Activated naive CD8-positive, alpha-beta T cell treated with anti-CD3 and anti-CD28 coated beads, Interleukin-2, amount 10 ng/mL, durations not matched to agents 7 days and 5 days (primary cell): Measurements from ENCODE around the gene RDH12. TPM values are rescaled to one million over a fixed set of nuclear protein-coding genes. Genes with fewer than 3 reads are reported as not detected.
"Not testable (repeated sequence)": the region's sequence is repeated elsewhere in the genome, so short reads cannot be mapped to it uniquely, and the experiment has no call there.

Experiments
- ATAC-seq: fragments of 150-1000 bp; cut with Tn5 transposase; one replicate; pipeline ENCODE4 v1.10.0; 2021; ENCODE audit warnings: low read depth, moderate library complexity
- POLR2A ChIA-PET: fragments of 350-600 bp; sonication (Branson Sonifier 250); formaldehyde crosslinking; loops from one replicate; lab custom pipeline; 2021; ENCODE audit warnings: antibody characterized with exemption; lab: Charles Lee
- DNase-seq: peaks from one replicate; pipeline ENCODE4 v3.0.0; 2021
- H3K27ac Mint-ChIP-seq: one replicate; pipeline ENCODE4 v1.8.0; 2022; ENCODE audit warnings: mild to moderate bottlenecking, mixed read lengths
- H3K27me3 Mint-ChIP-seq: one replicate; pipeline ENCODE4 v1.8.0; 2022; ENCODE audit warnings: mild to moderate bottlenecking, moderate library complexity, mixed read lengths
- H3K36me3 Mint-ChIP-seq: one replicate; pipeline ENCODE4 v1.8.0; 2021; ENCODE audit warnings: mild to moderate bottlenecking, mixed read lengths
- H3K4me1 Mint-ChIP-seq: one replicate; pipeline ENCODE4 v1.8.0; 2021; ENCODE audit warnings: mixed read lengths
- H3K4me3 Mint-ChIP-seq: one replicate; pipeline ENCODE4 v1.8.0; 2022; ENCODE audit warnings: mild to moderate bottlenecking, moderate library complexity, mixed read lengths
- H3K9me3 Mint-ChIP-seq: one replicate; pipeline ENCODE4 v1.8.0; 2021; ENCODE audit warnings: mixed read lengths
- total RNA-seq, 2 experiments: library from RNA; stranded (reverse); gene quantifications; one replicate each; pipeline ENCODE4 v1.2.3, GENCODE V29; 2021

Gene RDH12
- total RNA-seq, 2 experiments from 2014 or later: not detected

DNA sequence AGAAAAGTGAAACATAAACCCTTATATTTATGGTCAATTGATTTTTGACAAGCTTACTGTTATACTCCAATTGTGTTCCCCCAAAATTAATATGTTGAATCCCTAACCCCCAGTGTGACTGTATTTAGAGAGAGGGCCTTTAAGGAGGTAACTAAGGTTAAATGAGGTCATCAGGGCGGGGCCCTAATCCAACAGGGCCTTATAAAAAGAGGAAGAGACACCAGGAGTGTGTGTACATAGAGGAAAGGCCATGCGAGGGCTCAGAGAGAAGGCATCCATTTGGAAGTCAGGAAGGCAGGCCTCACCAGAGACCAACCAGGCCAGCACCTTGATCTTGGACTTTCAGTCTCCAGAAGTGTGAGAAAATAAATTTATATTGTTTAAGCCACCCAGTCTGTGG lies 20.7 kb upstream of the RDH12 start:
- peaks cover 21% of the 10 kb centered on the region for H3K4me1 Mint-ChIP-seq
- ATAC-seq (no peak), DNase-seq (no peak)
- peaks cover 40% of the 10 kb centered on the region for H3K36me3 Mint-ChIP-seq
- no peak overlapping the region for H3K4me3 Mint-ChIP-seq
- H3K27ac Mint-ChIP-seq: peak overlapping the region; percentile 39
- POLR2A ChIA-PET: interaction anchor here (1.7 kb wide), 1 partner anchor 15 kb away, joined by 6 read pairs; the partner anchor contains the start of gene RDH11
- no peaks in the 10 kb centered on the region for H3K27me3 Mint-ChIP-seq
- no peaks in the 10 kb centered on the region for H3K9me3 Mint-ChIP-seq

DNA sequence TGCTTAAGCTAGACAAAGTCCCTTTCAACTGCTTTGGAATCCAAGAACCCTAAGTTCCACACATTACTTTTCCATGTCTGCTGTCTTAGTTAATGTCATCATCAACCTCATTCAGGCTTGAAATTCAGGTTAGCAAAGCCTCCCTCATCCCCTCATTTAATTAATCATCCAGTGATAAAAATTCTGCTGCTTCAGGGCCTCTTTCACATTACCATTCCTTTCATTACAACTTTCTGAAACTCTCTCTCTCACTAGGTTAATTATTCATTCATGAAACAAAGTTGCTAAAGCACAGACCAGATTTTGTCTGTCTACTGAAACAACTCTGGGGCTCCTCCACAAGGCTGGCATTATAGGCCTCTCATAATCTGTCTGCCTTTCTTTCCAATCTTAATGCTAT lies 17.8 kb upstream of the RDH12 start:
- Mint-ChIP-seq H3K36me3 (peaks cover 58% of the 10 kb centered on the region), H3K4me3 (no peak overlapping the region), H3K9me3 (no peaks in the 10 kb centered on the region), H3K4me1 (peaks cover 19% of the 10 kb centered on the region), H3K27me3 (no peaks in the 10 kb centered on the region), H3K27ac (no peak overlapping the region)
- ATAC-seq: no peak
- POLR2A ChIA-PET: no interaction called here
- DNase-seq: no peak

DNA sequence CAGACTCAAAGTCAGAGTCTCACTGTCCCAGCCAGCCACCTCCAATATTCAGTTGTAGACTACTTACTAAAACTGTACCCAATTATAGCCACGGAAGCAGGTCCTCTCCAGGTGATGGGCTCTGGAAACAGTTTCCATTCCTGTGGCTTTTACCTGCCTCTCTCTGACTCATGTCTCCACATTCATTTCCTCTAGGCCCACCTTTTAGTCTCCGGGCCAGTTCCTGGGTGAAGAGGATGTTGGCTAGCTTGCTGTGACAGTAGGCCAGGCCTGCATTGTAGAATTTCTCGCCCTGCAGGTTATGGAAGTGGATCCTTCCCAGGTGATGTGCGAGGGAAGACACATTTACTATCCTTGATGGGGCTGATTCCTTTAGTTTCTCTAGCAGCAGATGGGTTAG lies 11.7 kb upstream of the RDH12 start:
- Mint-ChIP-seq H3K36me3 (peaks cover 52% of the 10 kb centered on the region), H3K4me3 (no peak overlapping the region), H3K27me3 (no peaks in the 10 kb centered on the region), H3K9me3 (no peaks in the 10 kb centered on the region), H3K4me1 (peaks cover 21% of the 10 kb centered on the region), H3K27ac (no peak overlapping the region)
- no peak for ATAC-seq
- POLR2A ChIA-PET: no interaction called here
- DNase-seq: no peak

DNA sequence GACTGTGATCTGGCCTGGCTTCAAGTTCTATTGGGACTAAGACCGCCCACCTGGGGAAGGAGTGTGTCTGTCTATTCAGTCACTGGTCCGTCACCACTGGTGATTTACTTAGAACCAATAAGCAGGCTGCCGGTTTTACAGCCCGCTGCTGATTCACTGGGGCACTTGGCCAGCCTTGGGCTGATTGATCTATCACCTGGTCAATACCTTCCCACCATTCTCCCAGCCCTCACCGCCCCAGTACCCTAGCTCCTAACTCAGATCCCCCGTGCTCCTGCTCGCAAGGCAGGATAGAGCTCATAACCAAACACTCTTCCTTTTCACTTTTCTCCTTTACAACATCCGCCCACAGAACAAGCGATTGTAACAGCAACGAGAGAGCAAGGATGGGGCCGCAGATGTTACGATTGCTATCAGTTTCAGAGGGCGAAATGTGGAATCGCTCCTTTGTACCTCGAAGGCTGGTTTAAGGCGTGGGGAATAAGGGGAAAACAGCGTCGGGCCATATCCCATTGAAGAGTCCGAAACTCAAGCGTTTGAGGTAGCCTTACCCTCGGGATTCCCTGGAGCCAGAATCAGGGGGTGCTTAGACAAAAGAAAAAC lies 6.8 kb upstream of the RDH12 start:
- H3K4me3 Mint-ChIP-seq: peak overlapping the region; percentile 99
- H3K36me3 Mint-ChIP-seq: peaks cover 14% of the 10 kb centered on the region
- ATAC-seq (peak; percentile 86), DNase-seq (peak; percentile 70)
- no peaks in the 10 kb centered on the region for H3K27me3 Mint-ChIP-seq
- peaks cover 22% of the 10 kb centered on the region for H3K4me1 Mint-ChIP-seq
- POLR2A ChIA-PET: interaction anchor here (1.0 to 2.2 kb wide), 9 partner anchors 10 to 335 kb away, joined by 3 to 14 read pairs (median 6); partner anchors contain the start of genes ATP6V1D, EIF2S1, PIGH and RAD51B
- peak overlapping the region; percentile 99 for H3K27ac Mint-ChIP-seq
- H3K9me3 Mint-ChIP-seq: no peaks in the 10 kb centered on the region

DNA sequence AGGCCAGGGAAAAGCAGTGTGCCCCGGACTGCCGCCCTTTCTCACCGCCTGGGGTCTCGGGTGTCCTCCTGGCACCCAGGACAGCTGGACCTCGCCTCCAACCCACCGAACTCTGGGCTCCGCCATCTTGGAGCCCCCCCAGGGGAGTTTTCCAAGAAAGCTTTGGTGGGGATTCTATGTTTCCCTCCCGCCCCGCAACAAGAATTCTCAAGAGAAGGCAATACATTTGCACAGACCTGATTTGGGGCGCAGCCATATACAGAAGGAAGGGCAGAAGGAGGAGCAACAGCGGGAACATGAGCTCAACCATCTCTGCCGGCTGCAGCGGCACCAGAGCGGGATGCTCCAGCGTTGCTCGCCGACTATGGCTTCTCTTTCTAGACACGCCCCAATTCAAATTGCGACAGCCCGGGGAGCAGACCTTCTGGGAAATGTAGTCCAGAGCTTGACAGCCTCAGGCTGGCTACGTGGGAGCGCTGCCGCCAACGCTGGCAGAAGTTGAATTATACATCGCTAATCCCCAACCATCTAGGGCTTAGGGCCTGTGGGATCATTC lies 6.2 kb upstream of the RDH12 start, which contains the start of gene RDH11:
TSS of gene RDH11 (minus strand) at position 371 of the 556 bp plus-strand sequence. CDS start at position 310, 61 bp downstream.
- no peaks in the 10 kb centered on the region for H3K9me3 Mint-ChIP-seq
- no peaks in the 10 kb centered on the region for H3K27me3 Mint-ChIP-seq
- POLR2A ChIA-PET: interaction anchor here (0.8 to 2.2 kb wide), 10 partner anchors 9 to 336 kb away, joined by 3 to 14 read pairs (median 6); partner anchors contain the start of genes ATP6V1D, EIF2S1, PIGH and RAD51B
- H3K4me1 Mint-ChIP-seq: peaks cover 19% of the 10 kb centered on the region
- ATAC-seq (peak; percentile 87), DNase-seq (peak; percentile 78)
- peaks cover 10% of the 10 kb centered on the region for H3K36me3 Mint-ChIP-seq
- H3K27ac Mint-ChIP-seq: peak within 1 kb of the TSS; percentile 99
- H3K4me3 Mint-ChIP-seq: peak within 1 kb of the TSS; percentile 99

DNA sequence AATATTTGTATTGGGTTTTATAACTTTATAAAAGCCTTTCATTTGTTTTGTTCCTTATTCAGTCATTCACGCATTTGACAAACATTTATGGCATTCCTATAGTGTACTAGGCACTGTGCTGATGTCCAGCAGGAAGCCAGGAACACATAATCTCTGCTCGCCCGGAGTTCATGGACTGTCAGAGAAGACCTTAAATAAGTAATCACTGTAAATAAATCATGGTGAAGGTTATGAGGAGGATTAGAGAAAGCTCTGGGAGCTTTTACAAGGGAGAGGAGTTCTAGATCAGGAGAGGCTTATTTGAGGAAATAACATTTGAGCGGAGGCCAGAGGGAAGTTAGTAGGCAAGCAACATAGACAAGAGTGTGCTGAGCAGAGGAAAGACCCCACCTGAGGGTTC lies 4.7 kb upstream of the RDH12 start:
- Mint-ChIP-seq H3K36me3 (peaks cover 4% of the 10 kb centered on the region), H3K27ac (no peak overlapping the region), H3K9me3 (no peaks in the 10 kb centered on the region), H3K4me3 (no peak overlapping the region), H3K27me3 (no peaks in the 10 kb centered on the region), H3K4me1 (peaks cover 17% of the 10 kb centered on the region)
- no peak for ATAC-seq
- no peak for DNase-seq
- POLR2A ChIA-PET: no interaction called here

DNA sequence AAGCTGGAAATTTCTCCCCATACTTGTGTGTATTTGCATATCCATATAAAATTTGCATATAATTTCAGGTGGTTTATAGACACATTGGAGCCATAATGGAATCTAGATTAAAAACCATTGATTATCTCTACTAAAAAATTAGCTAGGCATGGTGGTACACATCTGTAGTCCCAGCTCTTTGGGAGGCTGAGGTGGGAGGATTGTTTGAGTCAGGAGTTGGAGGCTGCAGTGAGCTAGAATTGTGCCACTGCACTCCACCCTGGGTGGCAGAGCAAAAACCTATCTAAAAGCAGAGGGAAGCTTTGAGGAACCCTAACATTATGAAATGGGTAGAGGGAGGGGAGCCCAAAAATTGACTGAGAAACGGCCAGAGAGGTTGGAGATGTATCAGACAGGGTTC lies 3.5 kb upstream of the RDH12 start:
- peaks cover 13% of the 10 kb centered on the region for H3K4me1 Mint-ChIP-seq
- POLR2A ChIA-PET: no interaction called here
- no peaks in the 10 kb centered on the region for H3K36me3 Mint-ChIP-seq

DNA sequence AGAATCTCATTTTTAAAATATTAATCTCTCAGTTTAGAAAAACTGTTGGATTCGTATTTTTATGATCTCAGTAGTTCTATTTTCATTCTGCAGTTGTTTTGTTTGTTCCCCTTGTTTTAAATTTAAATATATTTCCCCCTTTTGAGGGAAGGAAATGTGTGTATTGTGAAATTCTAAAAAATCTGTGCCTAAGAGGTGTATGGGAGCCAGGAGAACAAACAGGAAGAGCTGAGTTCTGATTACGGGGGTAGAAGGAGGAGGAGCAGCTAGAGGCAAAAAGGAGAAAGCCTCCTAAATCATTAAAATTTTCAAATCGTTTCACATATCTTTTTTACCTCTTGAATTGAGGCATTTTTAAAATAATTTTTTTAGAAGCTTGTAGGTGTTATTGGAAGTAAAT lies 2.3 kb downstream of the RDH12 start:
- no peak overlapping the region for H3K4me3 Mint-ChIP-seq
- peaks cover 4% of the 10 kb centered on the region for H3K4me1 Mint-ChIP-seq
- ATAC-seq (no peak), DNase-seq (no peak)
- H3K36me3 Mint-ChIP-seq: no peaks in the 10 kb centered on the region
- POLR2A ChIA-PET: interaction anchor here (0.8 to 1.7 kb wide), 5 partner anchors 9 to 1113 kb away, joined by 3 to 7 read pairs (median 3); partner anchors contain the start of gene RDH11
- no peak overlapping the region for H3K27ac Mint-ChIP-seq
- H3K9me3 Mint-ChIP-seq: no peaks in the 10 kb centered on the region
- H3K27me3 Mint-ChIP-seq: peaks cover 10% of the 10 kb centered on the region

More for the DNA sequence above, 3.5 kb upstream of the RDH12 start:
- DNase-seq: no peak
- ATAC-seq: no peak
- Mint-ChIP-seq H3K4me3 (no peak overlapping the region), H3K27me3 (no peaks in the 10 kb centered on the region), H3K9me3 (no peaks in the 10 kb centered on the region), H3K27ac (no peak overlapping the region)

DNA sequence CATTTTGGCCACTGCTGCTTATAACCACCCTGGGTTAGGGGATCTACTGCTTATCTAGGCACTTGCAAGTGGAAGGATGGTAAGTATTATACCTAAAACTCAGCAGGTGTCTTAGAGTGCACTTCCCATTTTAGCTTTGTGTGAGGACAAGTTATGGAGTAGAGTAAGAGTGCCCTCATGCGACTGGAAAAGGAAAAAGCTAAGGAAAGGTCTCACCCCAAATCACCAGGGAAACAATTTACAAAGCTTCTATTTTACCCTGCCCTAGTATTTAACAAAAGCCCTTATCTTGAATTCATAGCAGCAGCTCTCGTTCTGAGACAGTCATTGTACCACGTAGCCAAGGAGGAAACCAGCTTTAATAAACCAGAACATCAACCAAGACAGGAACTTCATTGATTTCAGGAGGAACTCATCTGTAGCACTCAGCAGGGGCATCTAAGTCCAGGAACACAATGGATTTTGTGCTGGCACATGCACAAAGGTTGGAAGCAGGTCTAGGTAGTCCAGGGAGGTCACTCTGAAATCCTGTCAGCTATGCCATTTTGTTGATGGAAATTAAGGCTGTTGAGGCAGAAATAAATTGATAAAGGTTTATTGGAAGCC lies 2.9 kb downstream of the RDH12 start:
- POLR2A ChIA-PET: interaction anchor here (0.8 to 1.7 kb wide), 5 partner anchors 8 to 1112 kb away, joined by 3 to 7 read pairs (median 3); partner anchors contain the start of gene RDH11
- H3K4me3 Mint-ChIP-seq: no peak overlapping the region
- H3K27me3 Mint-ChIP-seq: peaks cover 10% of the 10 kb centered on the region
- DNase-seq: no peak
- H3K4me1 Mint-ChIP-seq: peaks cover 4% of the 10 kb centered on the region
- no peaks in the 10 kb centered on the region for H3K36me3 Mint-ChIP-seq
- peak; percentile 54 for ATAC-seq
- H3K9me3 Mint-ChIP-seq: no peaks in the 10 kb centered on the region
- no peak overlapping the region for H3K27ac Mint-ChIP-seq

DNA sequence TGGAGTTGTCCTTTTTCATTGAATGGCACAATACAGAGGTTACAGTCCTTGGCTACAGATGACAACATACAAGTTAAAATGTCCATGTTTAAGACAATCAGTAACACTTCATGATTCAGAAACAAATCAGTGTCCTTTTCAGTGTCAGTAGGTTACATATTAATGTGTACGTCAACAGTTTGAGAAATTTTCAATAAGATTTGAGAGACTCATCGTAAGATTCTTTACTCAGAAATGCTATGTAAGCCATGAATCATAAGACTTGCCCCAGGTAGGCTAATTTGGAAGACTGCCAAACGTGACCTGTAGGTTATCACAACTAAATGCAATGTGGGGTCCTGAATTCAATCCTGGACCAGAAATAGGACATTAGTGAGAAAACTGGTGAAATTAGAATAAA lies 3.5 kb downstream of the RDH12 start:
- H3K9me3 Mint-ChIP-seq: peaks cover 3% of the 10 kb centered on the region
- ATAC-seq: no peak
- H3K4me3 Mint-ChIP-seq: no peak overlapping the region
- H3K4me1 Mint-ChIP-seq: peaks cover 4% of the 10 kb centered on the region
- no peaks in the 10 kb centered on the region for H3K36me3 Mint-ChIP-seq
- POLR2A ChIA-PET: interaction anchor here (1.7 kb wide), 1 partner anchor 1111 kb away, joined by 4 read pairs; no protein-coding TSS in a partner anchor
- H3K27ac Mint-ChIP-seq: no peak overlapping the region
- no peak for DNase-seq
- peaks cover 10% of the 10 kb centered on the region for H3K27me3 Mint-ChIP-seq

DNA sequence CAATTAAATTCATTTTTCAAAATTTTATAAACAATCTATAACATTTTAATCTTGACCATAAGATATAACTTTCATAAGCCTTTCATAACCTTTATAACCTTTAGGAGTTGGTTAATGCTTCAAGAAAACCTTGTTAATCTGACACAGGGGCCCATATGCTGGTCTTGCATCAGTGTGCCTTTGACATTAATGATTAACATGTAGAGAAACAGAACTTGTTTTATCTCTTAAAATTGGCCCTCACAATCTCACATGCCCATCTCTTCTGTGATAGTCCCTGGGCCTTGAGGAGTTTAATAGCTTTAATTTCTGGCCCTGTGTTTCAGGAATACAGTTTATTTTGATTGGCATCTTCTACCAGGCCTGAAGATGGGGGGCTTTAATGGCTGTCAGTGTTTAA lies 7.7 kb downstream of the RDH12 start:
- ATAC-seq, DNase-seq, POLR2A ChIA-PET, H3K4me1 Mint-ChIP-seq, H3K4me3 Mint-ChIP-seq, H3K36me3 Mint-ChIP-seq, H3K9me3 Mint-ChIP-seq, H3K27ac Mint-ChIP-seq: not testable (repeated sequence)
- H3K27me3 Mint-ChIP-seq: peaks cover 16% of the 10 kb centered on the region

DNA sequence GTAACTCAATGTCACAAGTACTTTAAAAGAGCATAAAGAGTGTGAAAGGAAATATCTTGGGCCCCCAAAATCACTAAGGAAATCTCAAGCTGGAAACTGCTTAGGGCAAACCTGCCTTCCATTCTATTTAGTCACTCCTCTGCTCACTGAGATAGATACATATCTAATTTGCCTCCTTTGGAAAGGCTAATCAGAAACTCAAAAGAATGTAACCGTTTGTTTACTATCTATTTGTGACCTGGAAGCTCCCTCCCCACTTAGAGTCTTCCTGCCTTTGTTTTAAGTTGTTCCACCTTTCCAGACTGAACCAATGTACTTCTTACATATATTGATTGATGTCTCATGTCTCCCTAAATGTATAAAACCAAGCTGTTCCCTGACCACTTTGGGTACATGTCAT lies 8.1 kb downstream of the RDH12 start:
- H3K27me3 Mint-ChIP-seq: peaks cover 16% of the 10 kb centered on the region
- H3K4me3 Mint-ChIP-seq, H3K27ac Mint-ChIP-seq, H3K36me3 Mint-ChIP-seq, DNase-seq, ATAC-seq, H3K4me1 Mint-ChIP-seq, H3K9me3 Mint-ChIP-seq, POLR2A ChIA-PET: not testable (repeated sequence)

DNA sequence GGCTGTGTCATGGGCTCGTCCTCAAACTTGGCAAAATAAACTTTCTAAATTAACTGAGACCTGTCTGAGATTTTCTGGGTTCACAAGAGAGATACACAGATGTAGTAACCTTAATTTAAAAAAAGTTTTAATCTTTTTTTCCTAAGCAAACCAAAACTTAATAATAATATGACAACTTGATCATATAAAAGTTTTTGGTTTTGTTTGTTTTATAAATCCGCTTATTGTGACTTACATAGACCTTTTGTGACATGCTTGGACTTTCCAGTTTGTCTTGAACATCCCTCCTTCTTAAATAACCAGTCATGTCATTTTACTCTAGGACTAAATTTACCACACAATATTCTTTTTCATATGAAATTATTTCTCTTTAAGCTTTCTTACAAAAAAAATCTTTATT lies 8.5 kb downstream of the RDH12 start:
- no peaks in the 10 kb centered on the region for H3K4me1 Mint-ChIP-seq
- ATAC-seq (no peak), DNase-seq (no peak)
- H3K9me3 Mint-ChIP-seq: peaks cover 4% of the 10 kb centered on the region
- no peak overlapping the region for H3K27ac Mint-ChIP-seq
- H3K27me3 Mint-ChIP-seq: peaks cover 16% of the 10 kb centered on the region
- POLR2A ChIA-PET: no interaction called here
- H3K36me3 Mint-ChIP-seq: no peaks in the 10 kb centered on the region
- no peak overlapping the region for H3K4me3 Mint-ChIP-seq
